ENCODE data around the gene AAMP.

Gene AAMP

GRCh38 chr2:218293715-218294429, 23.9 kb upstream of the AAMP start:
- DNase-seq (ENCODE audit: low read depth, low spot score): no peak

GRCh38 chr2:218292048-218293014, 22.4 kb upstream of the AAMP start, which contains the start of gene TMBIM1:
TSS of gene TMBIM1 (minus strand) at chr2:218292503. CDS start at chr2:218282141, 10,362 bp downstream.
- no peak for DNase-seq (ENCODE audit: low read depth, low spot score)

GRCh38 chr2:218291318-218292047, 21.5 kb upstream of the AAMP start:
- DNase-seq (ENCODE audit: low read depth, low spot score): no peak

GRCh38 chr2:218290316-218291261, 20.7 kb upstream of the AAMP start:
- no peak for DNase-seq (ENCODE audit: low read depth, low spot score)

GRCh38 chr2:218289639-218290315, 19.8 kb upstream of the AAMP start:
- DNase-seq (ENCODE audit: low read depth, low spot score): no peak

GRCh38 chr2:218286570-218287459, 16.9 kb upstream of the AAMP start:
- DNase-seq (ENCODE audit: low read depth, low spot score): peak; percentile 41

GRCh38 chr2:218285604-218286003, 15.7 kb upstream of the AAMP start:
- DNase-seq (ENCODE audit: low read depth, low spot score): no peak

GRCh38 chr2:218284106-218284811, 14.3 kb upstream of the AAMP start:
- no peak for DNase-seq (ENCODE audit: low read depth, low spot score)

- no peak for DNase-seq (ENCODE audit: low read depth, low spot score)
Measured at GRCh38 chr2:218282173-218282991, 12.4 kb upstream of the AAMP start.

GRCh38 chr2:218281449-218281848, 11.5 kb upstream of the AAMP start:
- DNase-seq (ENCODE audit: low read depth, low spot score): no peak

- DNase-seq (ENCODE audit: low read depth, low spot score): no peak
Measured at GRCh38 chr2:218280260-218280870, 10.4 kb upstream of the AAMP start.

- DNase-seq (ENCODE audit: low read depth, low spot score): no peak
Measured at GRCh38 chr2:218278531-218279360, 8.8 kb upstream of the AAMP start.

- no peak for DNase-seq (ENCODE audit: low read depth, low spot score)
Measured at GRCh38 chr2:218277921-218278320, 8.0 kb upstream of the AAMP start.

GRCh38 chr2:218276986-218277755, 7.2 kb upstream of the AAMP start:
- DNase-seq (ENCODE audit: low read depth, low spot score): no peak

- no peak for DNase-seq (ENCODE audit: low read depth, low spot score)
Measured at GRCh38 chr2:218275371-218276072, 5.6 kb upstream of the AAMP start.
